ENCODE measurements around the gene SNX4.

DNA sequence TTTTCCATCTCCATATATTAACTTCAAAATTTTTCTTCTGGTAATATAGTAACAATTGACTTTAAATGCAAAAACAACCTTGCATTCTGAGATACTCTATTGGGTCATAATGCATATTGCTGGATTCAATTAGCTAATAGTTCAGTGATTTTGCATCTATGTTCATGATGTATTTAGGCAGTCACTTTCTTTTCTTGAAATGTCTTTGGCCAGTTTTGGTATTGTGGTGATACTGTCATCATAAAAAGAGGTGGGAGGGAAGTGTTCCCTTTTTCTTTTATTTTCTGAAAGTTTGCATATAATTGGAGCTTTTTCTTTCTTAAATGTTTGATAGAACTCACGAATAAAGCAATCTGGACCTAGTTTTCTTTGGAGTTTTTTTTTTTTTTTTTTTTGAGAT, 77.5 kb downstream of the SNX4 start:
- TF ChIP-seq, protein P1, sequence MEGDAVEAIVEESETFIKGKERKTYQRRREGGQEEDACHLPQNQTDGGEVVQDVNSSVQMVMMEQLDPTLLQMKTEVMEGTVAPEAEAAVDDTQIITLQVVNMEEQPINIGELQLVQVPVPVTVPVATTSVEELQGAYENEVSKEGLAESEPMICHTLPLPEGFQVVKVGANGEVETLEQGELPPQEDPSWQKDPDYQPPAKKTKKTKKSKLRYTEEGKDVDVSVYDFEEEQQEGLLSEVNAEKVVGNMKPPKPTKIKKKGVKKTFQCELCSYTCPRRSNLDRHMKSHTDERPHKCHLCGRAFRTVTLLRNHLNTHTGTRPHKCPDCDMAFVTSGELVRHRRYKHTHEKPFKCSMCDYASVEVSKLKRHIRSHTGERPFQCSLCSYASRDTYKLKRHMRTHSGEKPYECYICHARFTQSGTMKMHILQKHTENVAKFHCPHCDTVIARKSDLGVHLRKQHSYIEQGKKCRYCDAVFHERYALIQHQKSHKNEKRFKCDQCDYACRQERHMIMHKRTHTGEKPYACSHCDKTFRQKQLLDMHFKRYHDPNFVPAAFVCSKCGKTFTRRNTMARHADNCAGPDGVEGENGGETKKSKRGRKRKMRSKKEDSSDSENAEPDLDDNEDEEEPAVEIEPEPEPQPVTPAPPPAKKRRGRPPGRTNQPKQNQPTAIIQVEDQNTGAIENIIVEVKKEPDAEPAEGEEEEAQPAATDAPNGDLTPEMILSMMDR (IDR thresholded peaks at IDR 0.05; ENCODE audit: borderline replicate concordance, extremely low read depth, low read length, poor library complexity, severe bottlenecking): no peak
- TF ChIP-seq EZH2 (IDR thresholded peaks at IDR 0.05; ENCODE audit: borderline replicate concordance, low read depth, low read length, severe bottlenecking): no peak
